ENCODE data around the gene WRNIP1. TPM values are rescaled to one million over a fixed set of nuclear protein-coding genes. Genes with fewer than 3 reads are reported as not detected.

WRNIP1 gene
- total RNA-seq, 2 donors from 2014 or later: 51.9 to 53.5 TPM

- peak overlapping the region; percentile 49 to 53 for H3K27ac ChIP-seq
- H3K27me3 ChIP-seq: no peaks in the 10 kb centered on the region
- H3K4me3 ChIP-seq: peak overlapping the region in 1 of 2 donors; percentile 14
- H3K4me1 ChIP-seq: peaks cover 0 to 65% of the 10 kb centered on the region in 2 donors
- no peaks in the 10 kb centered on the region for H3K9me3 ChIP-seq
- H3K36me3 ChIP-seq: peaks cover 5% of the 10 kb centered on the region
- no peak for DNase-seq (ENCODE audit: low spot score)
- TF ChIP-seq, protein P1, sequence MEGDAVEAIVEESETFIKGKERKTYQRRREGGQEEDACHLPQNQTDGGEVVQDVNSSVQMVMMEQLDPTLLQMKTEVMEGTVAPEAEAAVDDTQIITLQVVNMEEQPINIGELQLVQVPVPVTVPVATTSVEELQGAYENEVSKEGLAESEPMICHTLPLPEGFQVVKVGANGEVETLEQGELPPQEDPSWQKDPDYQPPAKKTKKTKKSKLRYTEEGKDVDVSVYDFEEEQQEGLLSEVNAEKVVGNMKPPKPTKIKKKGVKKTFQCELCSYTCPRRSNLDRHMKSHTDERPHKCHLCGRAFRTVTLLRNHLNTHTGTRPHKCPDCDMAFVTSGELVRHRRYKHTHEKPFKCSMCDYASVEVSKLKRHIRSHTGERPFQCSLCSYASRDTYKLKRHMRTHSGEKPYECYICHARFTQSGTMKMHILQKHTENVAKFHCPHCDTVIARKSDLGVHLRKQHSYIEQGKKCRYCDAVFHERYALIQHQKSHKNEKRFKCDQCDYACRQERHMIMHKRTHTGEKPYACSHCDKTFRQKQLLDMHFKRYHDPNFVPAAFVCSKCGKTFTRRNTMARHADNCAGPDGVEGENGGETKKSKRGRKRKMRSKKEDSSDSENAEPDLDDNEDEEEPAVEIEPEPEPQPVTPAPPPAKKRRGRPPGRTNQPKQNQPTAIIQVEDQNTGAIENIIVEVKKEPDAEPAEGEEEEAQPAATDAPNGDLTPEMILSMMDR (IDR thresholded peaks at IDR 0.05): no peak
These were observed 5.0 kb downstream of the WRNIP1 start for GRCh38 chr6:2770171-2770570.

GRCh38 chr6:2771079-2771478, 5.9 kb downstream of the WRNIP1 start:
- H3K9me3 ChIP-seq: no peaks in the 10 kb centered on the region
- H3K36me3 ChIP-seq: peaks cover 5% of the 10 kb centered on the region
- H3K4me3 ChIP-seq: no peak overlapping the region
- peaks cover 0 to 65% of the 10 kb centered on the region in 2 donors for H3K4me1 ChIP-seq
- TF ChIP-seq, protein P1 (IDR thresholded peaks at IDR 0.05): no peak
- H3K27ac ChIP-seq: no peak overlapping the region
- H3K27me3 ChIP-seq: no peaks in the 10 kb centered on the region
- no peak for DNase-seq (ENCODE audit: low spot score)

GRCh38 chr6:2772840-2773239, 7.6 kb downstream of the WRNIP1 start:
- Histone ChIP-seq H3K4me3 (no peak overlapping the region), H3K9me3 (no peaks in the 10 kb centered on the region), H3K27ac (no peak overlapping the region), H3K27me3 (no peaks in the 10 kb centered on the region), H3K4me1 (peaks cover 0 to 54% of the 10 kb centered on the region in 2 donors), H3K36me3 (peaks cover 5% of the 10 kb centered on the region)
- DNase-seq (ENCODE audit: low spot score): no peak
- TF ChIP-seq, protein P1 (IDR thresholded peaks at IDR 0.05): no peak

GRCh38 chr6:2773449-2773848, 8.3 kb downstream of the WRNIP1 start:
- Histone ChIP-seq H3K4me3 (no peak overlapping the region), H3K36me3 (peaks cover 5% of the 10 kb centered on the region), H3K27me3 (no peaks in the 10 kb centered on the region), H3K27ac (no peak overlapping the region), H3K9me3 (no peaks in the 10 kb centered on the region), H3K4me1 (peaks cover 0 to 48% of the 10 kb centered on the region in 2 donors)
- TF ChIP-seq, protein P1 (IDR thresholded peaks at IDR 0.05): no peak
- DNase-seq (ENCODE audit: low spot score): no peak

- H3K27ac ChIP-seq: no peak overlapping the region
- H3K4me1 ChIP-seq: peaks cover 0 to 33% of the 10 kb centered on the region in 2 donors
- DNase-seq (ENCODE audit: low spot score): no peak
- TF ChIP-seq, protein P1 (IDR thresholded peaks at IDR 0.05): no peak
- no peak overlapping the region for H3K4me3 ChIP-seq
- peaks cover 14% of the 10 kb centered on the region for H3K36me3 ChIP-seq
- H3K9me3 ChIP-seq: no peaks in the 10 kb centered on the region
- no peaks in the 10 kb centered on the region for H3K27me3 ChIP-seq
These were observed 9.8 kb downstream of the WRNIP1 start for GRCh38 chr6:2775003-2775402.

DNA sequence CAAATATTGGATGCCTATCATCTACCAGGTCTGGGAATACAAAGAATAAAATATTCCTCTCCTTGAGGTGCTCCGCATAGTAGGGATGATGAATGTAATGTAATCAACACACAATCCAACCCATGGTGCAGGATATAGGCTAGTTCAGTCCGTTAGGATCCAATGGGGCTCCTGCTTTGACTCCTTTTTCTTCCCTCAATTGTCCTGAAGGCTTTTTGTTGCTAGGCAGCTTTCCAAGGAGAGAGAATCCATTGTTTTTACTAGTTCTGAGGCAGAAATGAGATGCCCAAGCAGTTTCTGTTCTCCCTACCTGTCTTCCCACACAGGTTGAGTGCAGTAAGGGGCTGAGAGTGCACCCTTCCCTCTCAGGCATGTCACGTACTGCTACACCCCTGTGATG, 12.1 kb downstream of the WRNIP1 start:
- no peaks in the 10 kb centered on the region for H3K27me3 ChIP-seq
- no peak overlapping the region for H3K4me3 ChIP-seq
- TF ChIP-seq, protein P1 (IDR thresholded peaks at IDR 0.05): no peak
- DNase-seq (ENCODE audit: low spot score): no peak
- H3K9me3 ChIP-seq: no peaks in the 10 kb centered on the region
- no peak overlapping the region for H3K27ac ChIP-seq
- peaks cover 0 to 16% of the 10 kb centered on the region in 2 donors for H3K4me1 ChIP-seq
- H3K36me3 ChIP-seq: peaks cover 17% of the 10 kb centered on the region
